ENCODE measurements around the gene CDC42EP4. TPM values are rescaled to one million over a fixed set of nuclear protein-coding genes. Genes with fewer than 3 reads are reported as not detected.

Gene CDC42EP4
- total and polyA plus RNA-seq, 8 donors, result 23.2 to 93.3 (median 44.8) TPM

DNA sequence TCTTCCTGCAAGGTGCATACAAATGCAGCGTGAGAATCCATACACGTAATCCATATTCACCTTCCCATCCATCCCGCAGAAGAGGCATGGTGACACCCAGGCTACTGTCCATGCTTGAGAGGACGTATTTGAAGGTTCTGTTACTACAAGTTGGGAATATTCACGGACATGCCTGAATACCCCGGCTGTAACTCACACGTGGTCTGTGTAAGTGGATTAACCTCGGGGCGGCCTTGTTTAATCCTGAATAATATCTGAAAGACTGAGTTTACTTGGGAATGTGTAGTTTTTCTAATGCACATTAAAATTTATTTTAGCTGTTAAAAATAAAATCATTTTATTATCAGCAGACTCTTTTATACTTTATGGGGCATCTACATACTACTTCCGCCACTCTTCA, 63.3 kb downstream of the CDC42EP4 start:
- Histone ChIP-seq H3K4me3 (no peak overlapping the region), H3K4me1 (no peaks in the 10 kb centered on the region), H3K36me3 (peaks cover 3 to 54% (median 50%) of the 10 kb centered on the region in 4 donors), H3K27ac (no peak overlapping the region), H3K9me3 (no peaks in the 10 kb centered on the region), H3K27me3 (no peaks in the 10 kb centered on the region)
- no peak for DNase-seq
- intact Hi-C loops (cut with DNase I; ENCODE audit: low total_unique reads), result no loop called here
- 85 to 92% (median 91%) methylated on average over 10 of the region's 10 CpGs for WGBS, 5 donors
- TF ChIP-seq EP300 (IDR thresholded peaks at IDR 0.05), result no peak
- no peak for TF ChIP-seq POLR2A (IDR thresholded peaks at IDR 0.05)
- TF ChIP-seq POLR2AphosphoS5 (IDR thresholded peaks at IDR 0.05), result no peak
- TF ChIP-seq, protein P1, sequence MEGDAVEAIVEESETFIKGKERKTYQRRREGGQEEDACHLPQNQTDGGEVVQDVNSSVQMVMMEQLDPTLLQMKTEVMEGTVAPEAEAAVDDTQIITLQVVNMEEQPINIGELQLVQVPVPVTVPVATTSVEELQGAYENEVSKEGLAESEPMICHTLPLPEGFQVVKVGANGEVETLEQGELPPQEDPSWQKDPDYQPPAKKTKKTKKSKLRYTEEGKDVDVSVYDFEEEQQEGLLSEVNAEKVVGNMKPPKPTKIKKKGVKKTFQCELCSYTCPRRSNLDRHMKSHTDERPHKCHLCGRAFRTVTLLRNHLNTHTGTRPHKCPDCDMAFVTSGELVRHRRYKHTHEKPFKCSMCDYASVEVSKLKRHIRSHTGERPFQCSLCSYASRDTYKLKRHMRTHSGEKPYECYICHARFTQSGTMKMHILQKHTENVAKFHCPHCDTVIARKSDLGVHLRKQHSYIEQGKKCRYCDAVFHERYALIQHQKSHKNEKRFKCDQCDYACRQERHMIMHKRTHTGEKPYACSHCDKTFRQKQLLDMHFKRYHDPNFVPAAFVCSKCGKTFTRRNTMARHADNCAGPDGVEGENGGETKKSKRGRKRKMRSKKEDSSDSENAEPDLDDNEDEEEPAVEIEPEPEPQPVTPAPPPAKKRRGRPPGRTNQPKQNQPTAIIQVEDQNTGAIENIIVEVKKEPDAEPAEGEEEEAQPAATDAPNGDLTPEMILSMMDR (IDR thresholded peaks at IDR 0.05), result no peak

DNA sequence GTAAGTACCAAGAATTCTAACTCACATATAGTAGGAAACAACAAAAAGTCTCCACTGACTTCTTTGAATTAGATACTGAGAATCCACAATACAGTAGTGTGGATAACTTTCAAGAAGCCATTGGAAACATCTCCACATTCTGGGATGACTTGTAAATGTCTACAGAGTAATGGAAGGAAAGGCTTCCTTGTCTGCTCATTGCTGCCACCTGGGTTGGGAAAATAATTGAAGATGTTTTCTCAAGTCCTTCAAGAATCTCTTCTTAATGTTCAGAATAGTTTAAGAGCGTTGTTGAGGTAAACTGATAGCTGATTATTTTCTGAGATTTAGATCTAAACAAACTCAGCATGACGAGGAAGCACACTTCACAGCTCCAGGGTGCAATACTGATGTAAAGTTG, 64.1 kb downstream of the CDC42EP4 start:
- Histone ChIP-seq H3K4me3 (no peak overlapping the region), H3K36me3 (peaks cover 3 to 62% (median 57%) of the 10 kb centered on the region in 4 donors), H3K27me3 (no peaks in the 10 kb centered on the region), H3K9me3 (no peaks in the 10 kb centered on the region), H3K27ac (no peak overlapping the region), H3K4me1 (no peaks in the 10 kb centered on the region)
- DNase-seq, result no peak
- WGBS, 5 donors, result 73 to 86% (median 78%) methylated on average over 2 of the region's 2 CpGs
- TF ChIP-seq POLR2AphosphoS5 (IDR thresholded peaks at IDR 0.05), result no peak
- TF ChIP-seq, protein P1 (IDR thresholded peaks at IDR 0.05), result peak in 1 of 7 experiments; percentile 7
- intact Hi-C loops (cut with DNase I; ENCODE audit: low total_unique reads), result no loop called here

DNA sequence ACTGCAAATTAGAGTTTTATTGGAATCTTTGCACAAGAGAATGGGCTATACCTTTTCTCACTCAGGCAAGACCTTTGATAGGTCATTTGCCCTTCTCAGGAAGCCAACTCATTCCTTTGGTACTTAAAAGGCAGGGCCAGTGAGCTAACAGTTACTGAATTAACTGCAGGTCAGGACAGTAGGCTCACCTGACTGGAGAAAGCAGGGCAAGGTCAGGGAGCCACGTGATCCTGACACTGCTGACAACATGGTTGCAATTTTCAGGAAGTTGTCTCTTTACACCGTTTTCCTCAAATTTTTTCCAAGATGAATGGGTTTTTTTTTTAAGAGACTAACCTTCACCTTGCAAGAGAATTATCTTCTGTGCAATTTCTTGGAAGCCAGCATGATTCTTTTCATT, 71.2 kb downstream of the CDC42EP4 start:
- WGBS, 5 donors, result 69 to 76% (median 74%) methylated on average over 2 of the region's 2 CpGs

DNA sequence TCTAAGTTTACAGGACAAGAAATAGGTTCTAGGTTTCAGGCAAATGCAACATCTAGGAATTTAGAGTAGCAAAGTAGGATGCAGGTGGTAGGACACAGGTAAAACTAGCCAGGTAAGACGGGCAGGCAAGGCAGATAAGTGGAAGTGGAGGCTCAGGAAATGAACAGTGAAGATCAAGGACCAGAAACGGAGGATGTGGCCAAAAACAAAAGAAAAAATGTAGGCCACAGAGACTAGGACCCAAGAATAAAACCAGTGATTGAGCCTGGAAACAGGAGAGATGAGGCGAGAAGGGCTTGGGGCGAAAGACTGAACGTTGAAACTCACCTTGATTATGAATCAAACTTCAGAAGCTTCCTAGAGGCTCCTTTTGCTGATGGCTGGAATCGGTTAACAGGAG, 74.1 kb downstream of the CDC42EP4 start:
- Histone ChIP-seq H3K9me3 (no peaks in the 10 kb centered on the region), H3K27me3 (no peaks in the 10 kb centered on the region), H3K4me3 (peak overlapping the region in 1 of 4 donors; percentile 3), H3K36me3 (peaks cover 8 to 60% (median 36%) of the 10 kb centered on the region in 4 donors), H3K4me1 (peaks cover 0 to 54% (median 30%) of the 10 kb centered on the region in 4 donors), H3K27ac (no peak overlapping the region)
- no peak for DNase-seq
- WGBS, 5 donors, result 69 to 73% (median 69%) methylated on average over 6 of the region's 6 CpGs
- no peak for TF ChIP-seq POLR2AphosphoS5 (IDR thresholded peaks at IDR 0.05)
- TF ChIP-seq POLR2A (IDR thresholded peaks at IDR 0.05), result no peak
- TF ChIP-seq, protein P1 (IDR thresholded peaks at IDR 0.05), result no peak
- TF ChIP-seq EP300 (IDR thresholded peaks at IDR 0.05), result no peak
- intact Hi-C loops (cut with DNase I; ENCODE audit: low total_unique reads), result no loop called here

More for the DNA sequence above, 71.2 kb downstream of the CDC42EP4 start:
- Histone ChIP-seq H3K36me3 (peaks cover 6 to 78% (median 55%) of the 10 kb centered on the region in 4 donors), H3K4me3 (no peak overlapping the region), H3K4me1 (peaks cover 0 to 39% (median 15%) of the 10 kb centered on the region in 4 donors), H3K9me3 (no peaks in the 10 kb centered on the region), H3K27me3 (no peaks in the 10 kb centered on the region), H3K27ac (no peak overlapping the region)
- intact Hi-C loops (cut with DNase I; ENCODE audit: low total_unique reads), result no loop called here
- no peak for DNase-seq
- TF ChIP-seq EP300 (IDR thresholded peaks at IDR 0.05) (no peak), POLR2AphosphoS5 (IDR thresholded peaks at IDR 0.05) (no peak), POLR2A (IDR thresholded peaks at IDR 0.05) (no peak)
- TF ChIP-seq, protein P1 (IDR thresholded peaks at IDR 0.05), result no peak

All from stomach (tissue), 9 donors.